HL-60/S4 treated with retinoic acid at 250 ng/mL for 4 days and 3 days (cell line): ENCODE results near the gene RELCH.

Source experiments
- in situ Hi-C: fragments of 300-500 bp; cut with MboI; formaldehyde crosslinking; loops from 2 replicates; pipeline ENCODE4 v1.7.0; 2022; ENCODE audit warnings: low sequenced_read_pairs

RELCH gene

GRCh38 chr18:62318228-62319180 lies 131.4 kb downstream of the RELCH start:
- in situ Hi-C loops: no loop called here

GRCh38 chr18:62321201-62321600 lies 134.1 kb downstream of the RELCH start:
- in situ Hi-C loops: no loop called here

- in situ Hi-C loops: no loop called here
Measured at GRCh38 chr18:62323483-62324180, 136.6 kb downstream of the RELCH start.

DNA sequence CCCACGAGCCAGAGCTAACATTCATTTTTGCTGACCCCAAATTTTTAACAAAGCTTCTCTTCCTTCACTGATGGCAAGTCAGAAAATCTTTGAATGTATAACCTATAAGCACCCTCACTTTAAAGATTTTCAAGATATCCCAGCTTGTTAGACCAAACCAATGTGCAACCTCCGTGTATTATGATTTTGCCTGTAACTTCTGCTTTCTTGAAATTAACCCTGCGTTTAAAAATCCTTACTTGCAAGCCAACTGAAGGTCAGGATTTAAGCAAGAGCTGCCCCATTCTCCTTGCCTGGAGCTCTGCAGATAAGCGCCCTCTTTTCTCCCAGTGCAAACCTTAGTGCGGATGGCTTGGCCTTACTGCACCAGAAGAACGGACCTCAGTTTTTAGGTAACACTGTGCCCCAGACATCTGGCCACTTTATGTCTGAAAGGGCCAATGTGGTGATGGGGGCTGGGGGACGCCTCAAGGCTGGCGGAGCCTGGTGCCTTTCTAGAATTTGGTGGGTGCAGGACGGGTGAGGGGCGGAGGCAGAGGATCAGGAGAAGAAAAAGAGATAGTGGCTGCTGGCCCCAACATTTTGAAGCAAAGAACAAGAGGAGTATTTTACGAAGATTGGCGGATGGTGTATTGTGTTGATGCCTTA lies 137.2 kb downstream of the RELCH start:
- in situ Hi-C loops: no loop called here

- in situ Hi-C loops: no loop called here
Measured at GRCh38 chr18:62324917-62325805, 138.1 kb downstream of the RELCH start, which contains the start of gene TNFRSF11A. TSS of gene TNFRSF11A (plus strand) at chr18:62325310. CDS start at chr18:62325353, 43 bp downstream.

DNA sequence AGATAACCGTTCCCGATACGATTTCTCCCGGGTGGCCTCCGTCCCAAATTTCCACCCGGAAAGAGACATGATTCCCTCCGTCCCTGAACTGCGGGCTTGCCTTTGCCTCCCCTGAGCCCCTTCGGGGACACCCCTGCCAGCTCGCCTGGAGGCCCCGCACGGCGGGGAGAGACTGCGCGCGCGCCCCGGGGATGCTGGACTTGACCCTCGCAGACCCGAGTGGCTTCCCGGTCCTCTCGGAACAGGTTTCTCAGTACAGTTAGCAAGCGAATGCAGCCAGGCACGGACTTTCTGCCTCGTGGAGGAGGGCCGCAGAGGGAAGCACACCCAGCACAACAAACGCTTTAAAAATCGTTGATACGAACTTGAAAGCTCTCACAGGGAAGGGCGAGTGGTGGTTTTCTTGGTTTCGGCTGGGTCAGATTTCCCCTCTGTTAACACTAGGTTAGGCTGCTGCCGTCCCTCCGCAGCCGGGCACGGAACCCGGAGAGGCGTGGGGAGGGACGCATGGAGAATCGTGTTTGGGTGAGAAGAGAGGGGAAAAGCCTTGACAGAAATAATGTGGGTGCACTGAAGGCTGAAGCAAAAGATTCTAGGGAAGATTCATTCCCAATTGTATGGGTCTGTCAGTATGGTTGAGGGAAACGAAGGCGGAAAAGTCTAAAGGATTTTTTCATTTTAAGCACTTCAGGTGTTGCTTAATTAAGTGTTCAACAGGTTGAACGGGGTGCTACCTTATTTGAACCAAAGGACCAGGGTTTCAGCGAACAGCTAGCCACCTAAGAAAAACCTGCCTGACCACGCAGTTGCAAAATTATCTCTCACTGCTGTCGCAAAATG lies 139.0 kb downstream of the RELCH start:
- in situ Hi-C loops: no loop called here

DNA sequence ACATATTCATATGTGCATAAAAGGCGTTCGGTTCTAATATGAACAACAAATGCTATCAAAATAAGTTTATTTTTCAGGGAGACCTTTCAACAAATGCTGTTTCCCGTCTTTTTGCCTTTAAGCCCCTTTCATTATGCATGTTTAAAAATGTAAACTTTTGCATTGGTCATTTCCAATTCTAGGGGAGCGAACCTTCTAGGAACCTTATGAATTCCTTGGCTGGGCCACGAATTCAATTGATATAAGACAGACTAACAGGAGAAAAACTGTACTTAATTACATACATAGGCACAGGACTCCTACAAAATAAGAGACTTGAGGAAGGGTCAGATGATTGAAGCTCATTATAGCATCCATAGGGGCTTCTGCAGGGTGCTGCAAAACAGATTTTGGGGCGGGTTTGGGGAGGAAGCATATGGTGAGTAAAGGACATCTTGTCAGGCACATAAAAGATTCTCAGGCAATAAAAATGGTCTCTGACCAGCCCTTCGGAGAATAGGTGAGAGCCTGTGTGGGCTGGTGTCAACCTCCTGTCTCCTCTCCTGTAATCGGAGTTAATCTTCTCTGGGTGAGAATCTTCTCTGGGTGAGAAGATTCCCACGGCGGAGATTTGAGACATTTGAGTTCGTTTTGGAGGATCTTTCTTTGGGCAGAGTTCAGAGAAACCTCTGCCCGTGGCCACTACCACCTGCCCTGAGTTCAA lies 139.7 kb downstream of the RELCH start:
- in situ Hi-C loops: no loop called here

DNA sequence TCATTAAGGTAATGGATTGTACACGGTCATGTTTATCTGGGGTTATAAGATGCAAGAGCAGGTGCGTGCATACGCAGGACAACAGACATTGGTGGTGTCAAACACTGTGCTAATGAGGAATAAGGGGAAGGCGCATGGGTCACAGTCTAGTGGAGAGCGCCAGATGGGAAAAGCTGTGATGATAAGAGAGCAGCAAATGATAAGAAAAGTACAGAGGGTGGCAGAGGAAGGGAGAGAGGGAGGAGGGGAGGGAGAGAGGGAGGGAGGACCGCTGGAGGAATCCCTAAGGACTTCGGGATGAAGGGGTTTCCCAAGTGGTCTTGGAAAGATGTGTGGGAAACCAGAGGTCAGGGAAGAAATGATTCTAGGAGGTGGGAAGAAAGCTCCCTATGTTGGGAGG lies 140.9 kb downstream of the RELCH start:
- in situ Hi-C loops: no loop called here

DNA sequence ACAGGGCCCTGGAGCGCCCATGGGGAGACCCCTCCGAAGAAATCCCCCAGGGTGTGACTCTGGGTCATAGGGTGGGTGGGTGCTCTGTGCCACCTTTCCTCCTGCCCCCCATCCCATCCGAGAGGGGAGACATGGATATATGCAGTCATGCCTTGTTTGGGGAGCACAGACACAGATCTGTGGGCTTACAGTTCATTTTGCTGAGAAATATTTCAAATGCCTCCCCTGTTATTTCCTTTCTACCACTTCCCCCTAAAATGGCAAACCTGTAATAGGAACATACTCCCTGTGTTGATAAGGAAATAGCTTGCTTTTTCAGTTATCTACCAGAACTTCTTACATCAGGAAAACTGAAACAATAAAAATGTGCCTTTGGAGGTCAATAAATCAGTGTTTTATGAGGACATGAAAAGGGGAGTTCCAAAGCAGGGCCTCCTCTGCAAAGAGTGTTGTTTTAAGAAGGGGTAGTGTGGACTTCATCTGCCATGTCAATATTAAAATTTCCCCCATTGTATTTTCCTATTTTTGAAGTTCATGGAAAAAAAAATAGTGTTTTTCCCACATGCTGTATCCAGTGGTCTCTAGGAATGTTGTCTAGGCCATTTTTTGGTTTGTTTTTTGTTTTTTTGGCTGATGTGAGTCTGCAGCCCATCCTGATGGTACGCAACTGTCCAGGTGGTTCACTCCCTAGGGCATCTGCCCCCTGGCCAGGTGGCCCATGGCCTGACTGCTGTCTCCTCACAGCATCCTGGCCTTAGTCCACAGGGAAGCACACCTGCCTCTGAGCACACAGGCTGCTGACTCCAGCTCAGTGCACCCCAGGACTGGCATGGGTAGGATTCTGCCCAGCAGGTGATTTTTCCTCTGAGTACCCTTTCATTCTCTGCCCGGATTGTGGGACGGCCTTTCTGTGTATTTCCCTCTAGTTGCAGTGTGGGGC lies 141.8 kb downstream of the RELCH start:
- in situ Hi-C loops: no loop called here

DNA sequence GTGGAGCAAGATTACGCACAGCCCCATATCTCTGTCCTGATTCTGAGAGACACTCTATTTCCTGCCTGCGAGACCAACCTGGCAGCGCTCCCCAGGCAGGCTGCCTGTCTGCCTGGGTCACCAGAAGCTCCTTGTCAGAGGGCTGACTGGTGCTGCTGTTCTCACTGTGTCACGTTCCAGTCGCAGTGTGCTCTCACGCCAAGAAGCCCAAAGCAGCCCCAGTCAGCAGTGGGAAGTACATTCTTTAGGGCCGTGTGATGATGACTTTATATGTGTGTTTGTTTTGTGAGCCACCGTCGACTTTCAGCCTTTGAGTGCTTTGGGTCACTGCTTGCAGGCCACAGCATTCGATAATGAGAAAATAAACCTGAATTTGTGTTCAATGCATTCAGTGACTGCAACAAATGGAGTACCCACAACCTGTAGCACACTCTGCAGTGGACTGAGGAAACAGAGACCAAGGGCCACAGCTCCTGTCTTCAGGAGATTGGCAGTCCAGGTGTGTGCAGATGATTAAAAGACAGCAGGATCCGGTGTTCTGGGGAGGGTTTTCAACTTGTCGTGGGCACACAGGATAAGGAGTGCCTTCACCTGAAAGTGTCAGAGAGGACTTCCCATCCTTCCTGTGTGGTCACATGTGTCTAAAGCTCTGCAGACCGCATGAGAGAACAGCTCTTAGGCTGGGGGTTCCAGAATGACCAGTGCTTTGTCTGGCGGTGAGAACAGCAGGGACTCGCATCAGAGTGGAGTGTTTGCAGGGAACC lies 142.8 kb downstream of the RELCH start:
- in situ Hi-C loops: no loop called here

GRCh38 chr18:62330650-62331049 lies 143.6 kb downstream of the RELCH start:
- in situ Hi-C loops: no loop called here

- in situ Hi-C loops: no loop called here
Measured at GRCh38 chr18:62331581-62332356, 144.7 kb downstream of the RELCH start.

DNA sequence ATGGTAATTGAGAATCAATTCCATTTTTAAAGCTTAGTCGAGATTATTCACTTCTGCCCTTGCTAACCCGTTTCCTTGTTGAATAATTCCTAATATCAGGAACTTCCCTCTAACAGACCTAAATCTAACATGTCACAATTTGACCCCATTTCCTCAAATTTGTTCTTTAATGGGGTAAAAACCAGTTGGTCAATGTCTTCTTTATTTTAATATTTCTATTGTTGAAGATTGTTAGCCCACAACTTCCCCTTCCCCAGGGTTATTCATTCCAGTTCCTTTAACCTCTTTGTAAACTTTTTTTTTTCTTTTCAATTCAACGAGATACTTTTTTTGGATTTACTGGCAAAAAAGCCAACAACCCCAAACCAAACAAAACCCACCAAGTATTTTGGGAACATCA lies 145.4 kb downstream of the RELCH start:
- in situ Hi-C loops: no loop called here

GRCh38 chr18:62332964-62333695 lies 146.1 kb downstream of the RELCH start:
- in situ Hi-C loops: no loop called here

GRCh38 chr18:62334120-62334519 lies 147.1 kb downstream of the RELCH start:
- in situ Hi-C loops: no loop called here

DNA sequence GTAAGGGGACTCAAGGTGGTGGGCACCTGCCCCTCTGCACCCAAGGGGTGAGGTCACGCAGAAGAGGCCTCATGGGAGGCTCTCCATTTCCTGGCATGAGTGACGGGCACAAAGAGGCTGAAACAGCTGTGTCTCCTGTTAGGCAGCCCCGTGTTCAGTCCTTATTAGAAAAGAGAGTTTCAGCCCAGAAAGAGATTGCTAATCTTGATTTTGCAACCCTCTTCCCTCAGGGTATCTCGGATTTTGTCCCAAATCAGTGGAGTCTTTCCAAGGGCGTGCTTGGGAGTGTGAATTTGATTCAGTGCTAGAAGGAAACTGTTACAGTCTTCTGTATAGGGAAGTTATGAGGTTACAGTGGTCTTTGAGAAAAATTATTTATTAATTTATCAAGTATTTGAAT lies 148.4 kb downstream of the RELCH start:
- in situ Hi-C loops: no loop called here
